ENCODE data around the gene ZRSR2.

DNA sequence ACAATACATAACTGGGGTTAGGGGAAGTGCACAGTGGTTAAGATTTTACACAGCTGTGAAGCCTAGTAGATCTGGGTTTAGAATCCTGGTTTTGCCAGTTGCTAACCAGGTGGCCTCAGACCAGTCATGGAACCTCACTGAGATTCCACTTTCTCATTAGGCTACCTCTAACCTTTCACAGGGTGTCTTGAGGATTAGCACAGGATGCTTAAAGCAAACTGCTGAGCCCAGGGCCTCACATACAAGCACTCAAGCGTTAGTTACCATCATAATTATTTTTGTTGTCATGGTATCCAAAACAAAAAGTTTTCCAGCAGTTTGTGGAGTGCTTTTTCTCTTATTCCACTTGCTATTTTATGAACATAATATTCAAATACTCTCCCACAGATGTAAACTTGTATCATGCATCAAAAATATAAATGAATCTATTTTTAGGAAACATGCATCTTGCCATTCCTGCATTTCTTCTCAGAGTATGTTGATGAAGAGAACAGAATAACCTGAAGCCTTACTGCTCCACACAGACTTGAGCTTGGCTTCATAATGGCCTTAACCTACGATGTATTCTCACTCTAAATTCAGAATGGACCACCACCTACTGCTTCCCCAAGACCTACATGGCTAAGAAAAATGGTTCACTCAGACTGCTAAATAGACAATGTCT is 51.7 kb downstream of the ZRSR2 start:
- TF ChIP-seq EGR1 (IDR thresholded peaks at IDR 0.05; ENCODE audit: borderline replicate concordance, low read depth, low read length) (no peak), ZNF274 (IDR thresholded peaks at IDR 0.05; ENCODE audit: borderline replicate concordance, extremely low read depth, low read length) (no peak), TCF12 (IDR thresholded peaks at IDR 0.05; ENCODE audit: low read depth, low read length) (no peak), CBX5 (IDR thresholded peaks at IDR 0.05; ENCODE audit: low read depth, low read length) (no peak), BRCA1 (IDR thresholded peaks at IDR 0.05; ENCODE audit: low read depth, low read length) (no peak), TAF1 (IDR thresholded peaks at IDR 0.05; ENCODE audit: low read depth, low read length) (no peak), CEBPB (IDR thresholded peaks at IDR 0.05; ENCODE audit: low read depth, low read length) (no peak)
- TF ChIP-seq, protein P1, sequence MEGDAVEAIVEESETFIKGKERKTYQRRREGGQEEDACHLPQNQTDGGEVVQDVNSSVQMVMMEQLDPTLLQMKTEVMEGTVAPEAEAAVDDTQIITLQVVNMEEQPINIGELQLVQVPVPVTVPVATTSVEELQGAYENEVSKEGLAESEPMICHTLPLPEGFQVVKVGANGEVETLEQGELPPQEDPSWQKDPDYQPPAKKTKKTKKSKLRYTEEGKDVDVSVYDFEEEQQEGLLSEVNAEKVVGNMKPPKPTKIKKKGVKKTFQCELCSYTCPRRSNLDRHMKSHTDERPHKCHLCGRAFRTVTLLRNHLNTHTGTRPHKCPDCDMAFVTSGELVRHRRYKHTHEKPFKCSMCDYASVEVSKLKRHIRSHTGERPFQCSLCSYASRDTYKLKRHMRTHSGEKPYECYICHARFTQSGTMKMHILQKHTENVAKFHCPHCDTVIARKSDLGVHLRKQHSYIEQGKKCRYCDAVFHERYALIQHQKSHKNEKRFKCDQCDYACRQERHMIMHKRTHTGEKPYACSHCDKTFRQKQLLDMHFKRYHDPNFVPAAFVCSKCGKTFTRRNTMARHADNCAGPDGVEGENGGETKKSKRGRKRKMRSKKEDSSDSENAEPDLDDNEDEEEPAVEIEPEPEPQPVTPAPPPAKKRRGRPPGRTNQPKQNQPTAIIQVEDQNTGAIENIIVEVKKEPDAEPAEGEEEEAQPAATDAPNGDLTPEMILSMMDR (IDR thresholded peaks at IDR 0.05; ENCODE audit: control extremely low read depth in 1 of 3, insufficient read depth in 1 of 3, low read depth in 1 of 3, low read length in 3 of 3) = no peak

Measured in H1 (cell line).